GM23338 (cell line): ENCODE results near the gene RNF19B. TPM values are rescaled to one million over a fixed set of nuclear protein-coding genes. Genes with fewer than 3 reads are reported as not detected.

Experiments used
- ATAC-seq: fragments of 200-7000 bp; cut with Tn5 transposase; 3 replicates; pipeline ENCODE4 v1.9.1; 2020
- DNase-seq: peaks from one replicate; pipeline ENCODE4 v3.0.0-alpha.2; 2015; ENCODE audit warnings: low spot score
- H2AFZ ChIP-seq: fragments of 200-600 bp; sonication (generic); 2 replicates; pipeline ENCODE4 v1.8.0; 2016; ENCODE audit warnings: antibody characterized with exemption, mild to moderate bottlenecking, moderate library complexity
- H3F3A ChIP-seq: fragments of 200-600 bp; sonication (generic); replicated peaks from 2 replicates; pipeline ENCODE4 v1.8.0; 2017; ENCODE audit warnings: antibody characterized with exemption, mixed run types, low read depth
- H3K27ac ChIP-seq: fragments of 200-600 bp; sonication (generic); 2 replicates; pipeline ENCODE4 v1.6.1; 2016; ENCODE audit warnings: low read depth
- H3K27me3 ChIP-seq: fragments of 200-600 bp; sonication (generic); 2 replicates; pipeline ENCODE4 v1.8.0; 2016; ENCODE audit warnings: mild to moderate bottlenecking, mixed run types, moderate library complexity; ENCODE audit not compliant: insufficient read depth
- H3K36me3 ChIP-seq: fragments of 200-600 bp; sonication (generic); 2 replicates; pipeline ENCODE4 v1.8.0; 2016; ENCODE audit warnings: mild to moderate bottlenecking; ENCODE audit not compliant: insufficient read depth
- H3K4me1 ChIP-seq: fragments of 200-600 bp; sonication (generic); 2 replicates; pipeline ENCODE4 v1.8.0; 2016; ENCODE audit warnings: mild to moderate bottlenecking, moderate library complexity; ENCODE audit not compliant: insufficient read depth
- H3K4me2 ChIP-seq: fragments of 200-600 bp; sonication (generic); 2 replicates; pipeline ENCODE4 v1.7.1; 2017; ENCODE audit warnings: mixed run types
- H3K4me3 ChIP-seq: fragments of 200-600 bp; sonication (generic); 2 replicates; pipeline ENCODE4 v1.6.1; 2016; ENCODE audit warnings: mixed run types
- H3K79me2 ChIP-seq: fragments of 200-600 bp; sonication (generic); replicated peaks from 2 replicates; pipeline ENCODE4 v1.8.0; 2017; ENCODE audit warnings: mild to moderate bottlenecking; ENCODE audit not compliant: insufficient read depth
- H3K9me2 ChIP-seq: fragments of 200-600 bp; sonication (generic); 2 replicates; pipeline ENCODE4 v1.8.0; 2017; ENCODE audit not compliant: insufficient read depth
- H4K20me1 ChIP-seq: fragments of 200-600 bp; sonication (generic); replicated peaks from 2 replicates; pipeline ENCODE4 v1.8.0; 2017; ENCODE audit warnings: mild to moderate bottlenecking; ENCODE audit not compliant: insufficient read depth
- H3K27ac Mint-ChIP-seq: 2 replicates; pipeline ENCODE4 v1.8.0; 2020; ENCODE audit warnings: inconsistent platforms, mild to moderate bottlenecking, moderate library complexity, mixed read lengths
- H3K27me3 Mint-ChIP-seq: 3 replicates; pipeline ENCODE4 v1.8.0; 2022; ENCODE audit warnings: low read depth, mild to moderate bottlenecking, moderate library complexity, mixed read lengths, inconsistent platforms; ENCODE audit not compliant: insufficient read depth, poor library complexity
- H3K36me3 Mint-ChIP-seq: 3 replicates; pipeline ENCODE4 v1.8.0; 2021; ENCODE audit warnings: low read depth, mild to moderate bottlenecking, inconsistent platforms, moderate library complexity, mixed read lengths
- H3K4me1 Mint-ChIP-seq: 3 replicates; pipeline ENCODE4 v1.8.0; 2020; ENCODE audit warnings: mild to moderate bottlenecking, inconsistent platforms, mixed read lengths
- H3K4me3 Mint-ChIP-seq: 3 replicates; pipeline ENCODE4 v1.8.0; 2021; ENCODE audit warnings: moderate library complexity, mild to moderate bottlenecking, inconsistent platforms, mixed read lengths
- H3K9me3 Mint-ChIP-seq: 3 replicates; pipeline ENCODE4 v1.8.0; 2020; ENCODE audit warnings: moderate library complexity, mild to moderate bottlenecking, inconsistent platforms, mixed read lengths
- CREB1 ChIP-seq: fragments of 250-450 bp; sonication (Bioruptor Pico); IDR thresholded peaks from 2 replicates; pipeline ENCODE4 v1.5.0; 2020; ENCODE audit warnings: low read depth, mild to moderate bottlenecking, moderate library complexity
- CTCF ChIP-seq, 2 experiments: fragments of 200-600 bp in 1 of 2; sonication (generic) in 1 of 2; conservative IDR thresholded peaks; 2 replicates each; pipeline versions ENCODE4 v1.5.1 to v1.6.1; 2016 to 2017; ENCODE audit warnings: antibody characterized with exemption in 2 of 2, low read depth in 2 of 2, mild to moderate bottlenecking in 2 of 2, moderate library complexity in 1 of 2
- ETS1 ChIP-seq: IDR thresholded peaks from 2 replicates; pipeline ENCODE4 v1.6.1; 2016; ENCODE audit warnings: antibody characterized with exemption
- EZH2 ChIP-seq: fragments of 200-600 bp; sonication (generic); IDR thresholded peaks from one replicate; pipeline ENCODE4 v1.8.0; 2017; ENCODE audit warnings: antibody characterized with exemption, mild to moderate bottlenecking, low read depth; ENCODE audit not compliant: unreplicated experiment
- EZH2phosphoT487 ChIP-seq: fragments of 200-600 bp; sonication (generic); IDR thresholded peaks from one replicate; pipeline ENCODE4 v1.8.1; 2018; ENCODE audit warnings: antibody characterized with exemption; ENCODE audit not compliant: unreplicated experiment
- JUNB ChIP-seq: IDR thresholded peaks from one replicate; pipeline ENCODE4 v1.6.1; 2016; ENCODE audit warnings: antibody characterized with exemption; ENCODE audit not compliant: unreplicated experiment
- NANOG ChIP-seq: IDR thresholded peaks from 2 replicates; pipeline ENCODE4 v1.6.1; 2016; ENCODE audit warnings: antibody characterized with exemption, borderline replicate concordance
- POLR2AphosphoS5 ChIP-seq: IDR thresholded peaks from 2 replicates; pipeline ENCODE4 v1.6.1; 2016; ENCODE audit warnings: antibody characterized with exemption, low read depth
- REST ChIP-seq: IDR thresholded peaks from one replicate; pipeline ENCODE4 v1.6.1; 2018; ENCODE audit warnings: antibody characterized with exemption; ENCODE audit not compliant: unreplicated experiment
- STAT1 ChIP-seq: IDR thresholded peaks from one replicate; pipeline ENCODE4 v1.6.1; 2016; ENCODE audit warnings: antibody characterized with exemption; ENCODE audit not compliant: unreplicated experiment
- ZNF114 ChIP-seq: fragments of 250-450 bp; sonication (Bioruptor Pico); IDR thresholded peaks from 2 replicates; pipeline ENCODE4 v1.5.0; 2020; ENCODE audit warnings: mild to moderate bottlenecking, moderate library complexity
- ZNF331 ChIP-seq: fragments of 250-450 bp; sonication (Bioruptor Pico); IDR thresholded peaks from 2 replicates; pipeline ENCODE4 v1.5.0; 2020; ENCODE audit warnings: low read depth, mild to moderate bottlenecking, moderate library complexity
- ZNF462 ChIP-seq: fragments of 250-450 bp; sonication (Bioruptor Pico); IDR thresholded peaks from 2 replicates; pipeline ENCODE4 v1.5.0; 2020; ENCODE audit warnings: mild to moderate bottlenecking, moderate library complexity
- polyA plus RNA-seq: library from polyadenylated mRNA; unstranded; fragments of >200 nt; fragmentation: Nextera tagmentation; extraction: Ambion mirVana; gene quantifications from 2 replicates; pipeline ENCODE4 v1.2.1, GENCODE V29; 2016
- total RNA-seq: library from RNA; depleted of rRNA; stranded (reverse); fragments of >200 nt; shearing (Covaris generic); gene quantifications from 2 replicates; pipeline ENCODE4 v1.2.3, GENCODE V29; 2014

The RNF19B gene
- total and polyA plus RNA-seq, 2 experiments from 2014 or later, result 2.9 to 11.9 TPM

- Histone ChIP-seq H3K4me1 (peaks cover 9% of the 10 kb centered on the region), H3K79me2 (no peaks in the 10 kb centered on the region), H4K20me1 (peaks cover 24% of the 10 kb centered on the region; the same call in 1 of the 2 replicates), H3K36me3 (peaks cover 15% of the 10 kb centered on the region), H3F3A (no peaks in the 10 kb centered on the region; the same call in 1 of the 2 replicates), H3K27ac (no peak overlapping the region), H3K4me2 (no peak overlapping the region), H3K27me3 (no peaks in the 10 kb centered on the region), H3K9me2 (no peaks in the 10 kb centered on the region; the same call in 1 of the 2 replicates), H2AFZ (no peak overlapping the region), H3K4me3 (no peak overlapping the region)
- DNase-seq (no peak), ATAC-seq (no peak)
- TF ChIP-seq REST, result no peak
- no peak for TF ChIP-seq CREB1 (CRISPR knock-in tag)
- no peak for TF ChIP-seq CTCF (conservative IDR thresholded peaks at IDR 0.05; ENCODE audit: low read depth in 2 of 2)
- TF ChIP-seq ETS1, result no peak
- TF ChIP-seq POLR2AphosphoS5, result no peak
- TF ChIP-seq EZH2, result no peak
- no peak for TF ChIP-seq NANOG
- TF ChIP-seq STAT1, result no peak
- TF ChIP-seq EZH2phosphoT487, result no peak
- TF ChIP-seq ZNF331 (CRISPR knock-in tag), result no peak
- no peak for TF ChIP-seq JUNB
- TF ChIP-seq ZNF462, result no peak
- TF ChIP-seq ZNF114 (CRISPR knock-in tag), result no peak
- Mint-ChIP-seq H3K27me3 (no peaks in the 10 kb centered on the region), H3K4me3 (no peak overlapping the region), H3K27ac (no peak overlapping the region), H3K4me1 (peaks cover 40% of the 10 kb centered on the region), H3K9me3 (no peaks in the 10 kb centered on the region), H3K36me3 (peaks cover 20% of the 10 kb centered on the region)
Measured at GRCh38 chr1:33005117-33005837, 40.7 kb upstream of the RNF19B start.
